DND-41 (cell line): ENCODE results near the gene PPP2R2D.

Experiments
- ATAC-seq: fragments of 200-7000 bp; cut with Tn5 transposase; 3 replicates; pipeline ENCODE4 v1.9.1; 2021; ENCODE audit warnings: low read depth; ENCODE audit not compliant: insufficient read depth
- DNase-seq: peaks from one replicate; pipeline ENCODE4 v3.0.0-alpha.2; 2020
- H2AFZ ChIP-seq: 2 replicates; pipeline ENCODE4 v1.6.0; 2012; ENCODE audit warnings: low read depth, low read length
- H3K27ac ChIP-seq: 2 replicates; pipeline ENCODE4 v1.5.1; 2012; ENCODE audit warnings: low read length, inconsistent platforms
- H3K27me3 ChIP-seq: fragments of 200-600 bp; sonication (generic); 2 replicates; pipeline ENCODE4 v1.6.0; 2012; ENCODE audit warnings: low read length, mild to moderate bottlenecking, inconsistent platforms; ENCODE audit not compliant: insufficient read depth, poor library complexity
- H3K36me3 ChIP-seq: 2 replicates; pipeline ENCODE4 v1.5.1; 2012; ENCODE audit warnings: low read length, inconsistent platforms; ENCODE audit not compliant: insufficient read depth
- H3K4me1 ChIP-seq: 2 replicates; pipeline ENCODE4 v1.5.1; 2012; ENCODE audit warnings: mild to moderate bottlenecking, low read length; ENCODE audit not compliant: insufficient read depth
- H3K4me2 ChIP-seq: 2 replicates; pipeline ENCODE4 v1.6.0; 2012; ENCODE audit warnings: mild to moderate bottlenecking, moderate library complexity, low read length, inconsistent platforms; ENCODE audit not compliant: insufficient read depth
- H3K4me3 ChIP-seq, 2 experiments: fragments of 200-600 bp in 1 of 2; shearing (Covaris generic) in 1 of 2; 2 replicates each; pipeline ENCODE4 v1.5.1; 2012 to 2016; ENCODE audit warnings: inconsistent platforms in 2 of 2, low read length in 2 of 2, mild to moderate bottlenecking in 2 of 2, low read depth in 1 of 2, moderate library complexity in 1 of 2
- H3K79me2 ChIP-seq: 2 replicates; pipeline ENCODE4 v1.6.0; 2012; ENCODE audit warnings: low read length, inconsistent platforms; ENCODE audit not compliant: insufficient read depth
- H3K9ac ChIP-seq: 2 replicates; pipeline ENCODE4 v1.6.0; 2012; ENCODE audit warnings: low read depth, mild to moderate bottlenecking, inconsistent platforms, low read length, moderate library complexity
- H3K9me3 ChIP-seq: 2 replicates; pipeline ENCODE4 v1.5.1; 2012; ENCODE audit warnings: low read length, moderate library complexity, mild to moderate bottlenecking, inconsistent platforms; ENCODE audit not compliant: insufficient read depth, severe bottlenecking
- H4K20me1 ChIP-seq: 2 replicates; pipeline ENCODE4 v1.6.0; 2012; ENCODE audit warnings: low read length; ENCODE audit not compliant: insufficient read depth
- CTCF ChIP-seq: IDR thresholded peaks from 2 replicates; pipeline ENCODE4 v1.5.1; 2012; ENCODE audit warnings: borderline replicate concordance, low read length, moderate library complexity, mild to moderate bottlenecking; ENCODE audit not compliant: poor library complexity, severe bottlenecking; ENCODE audit errors: extremely low read depth
- EZH2 ChIP-seq: IDR thresholded peaks from 3 replicates; pipeline ENCODE4 v1.6.1; 2012; ENCODE audit warnings: borderline replicate concordance, low read depth, mild to moderate bottlenecking, moderate library complexity, low read length, inconsistent platforms; ENCODE audit not compliant: severe bottlenecking

The PPP2R2D gene

GRCh38 chr10:131880016-131880590 is 20.7 kb upstream of the PPP2R2D start:
- Histone ChIP-seq H3K4me3 (no peak overlapping the region), H3K79me2 (no peaks in the 10 kb centered on the region), H3K4me1 (no peaks in the 10 kb centered on the region), H3K27me3 (peaks cover 2% of the 10 kb centered on the region), H3K4me2 (no peak overlapping the region), H4K20me1 (no peaks in the 10 kb centered on the region), H3K36me3 (no peaks in the 10 kb centered on the region), H2AFZ (no peak overlapping the region), H3K27ac (no peak overlapping the region), H3K9me3 (peaks cover 10% of the 10 kb centered on the region), H3K9ac (no peak overlapping the region)
- ATAC-seq (no peak), DNase-seq (no peak)
- TF ChIP-seq CTCF (no peak), EZH2 (no peak)

DNA sequence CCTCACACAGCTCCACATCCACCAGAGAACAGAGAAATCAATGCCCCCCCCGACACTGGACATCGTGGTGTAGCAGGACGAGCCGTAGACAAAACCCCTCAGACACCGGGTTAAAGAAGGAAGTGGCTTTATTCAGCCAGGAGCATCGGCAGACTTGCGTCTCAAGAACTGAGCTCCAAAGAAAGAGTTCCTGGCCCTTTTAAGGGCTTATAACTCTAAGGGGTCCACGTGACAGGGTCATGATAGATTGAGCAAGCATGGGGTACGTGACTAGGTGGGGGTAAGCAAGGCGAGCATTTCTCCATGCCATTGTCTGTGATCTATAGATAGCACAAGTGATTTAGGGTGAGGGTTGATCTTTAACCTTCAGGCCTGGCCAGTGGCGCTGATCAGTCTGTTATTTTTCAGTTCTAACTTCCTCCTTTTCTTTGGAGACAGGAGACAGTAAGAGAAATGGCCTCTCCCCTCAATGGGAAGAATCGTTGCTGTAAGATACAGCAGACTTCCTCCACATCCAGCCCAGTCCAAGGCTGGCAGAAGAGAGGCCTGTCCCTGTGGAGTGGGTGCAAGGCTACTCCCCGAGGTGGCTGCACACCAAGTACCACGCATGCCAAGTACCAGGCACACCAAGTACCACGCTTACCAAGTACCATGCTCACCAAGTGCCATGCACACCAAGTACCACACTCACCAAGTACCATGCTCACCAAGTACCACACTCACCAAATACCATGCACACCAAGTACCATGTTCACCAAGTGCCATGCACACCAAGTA is 19.5 kb upstream of the PPP2R2D start:
- H4K20me1 ChIP-seq: no peaks in the 10 kb centered on the region
- peaks cover 2% of the 10 kb centered on the region for H3K27me3 ChIP-seq

DNA sequence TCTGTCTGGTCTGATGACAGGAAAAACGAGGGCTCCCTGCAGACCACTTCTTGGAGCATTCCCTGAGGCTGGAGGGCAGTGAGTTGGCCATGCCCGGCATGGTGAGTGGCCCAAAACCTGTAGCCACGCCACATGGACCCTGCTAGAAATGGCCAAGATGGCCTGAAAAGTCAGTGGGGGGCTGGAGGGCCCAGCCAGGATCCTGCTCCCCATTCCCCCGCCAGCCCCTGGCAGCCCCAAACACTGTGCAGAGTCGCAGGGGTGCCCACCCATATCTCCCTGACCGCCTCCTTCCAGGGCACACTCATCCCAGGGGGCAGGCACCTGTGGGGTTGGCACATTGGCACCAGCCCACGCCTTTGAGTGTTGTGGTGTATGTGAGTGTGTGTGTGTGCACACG is 18.7 kb upstream of the PPP2R2D start:
- Histone ChIP-seq H3K9me3 (peaks cover 10% of the 10 kb centered on the region), H3K4me2 (no peak overlapping the region), H3K27me3 (peaks cover 2% of the 10 kb centered on the region), H3K79me2 (no peaks in the 10 kb centered on the region), H3K4me3 (no peak overlapping the region), H3K9ac (no peak overlapping the region), H3K27ac (no peak overlapping the region), H2AFZ (no peak overlapping the region), H4K20me1 (no peaks in the 10 kb centered on the region), H3K36me3 (no peaks in the 10 kb centered on the region), H3K4me1 (no peaks in the 10 kb centered on the region)
- TF ChIP-seq CTCF: no peak
- TF ChIP-seq EZH2: no peak
- DNase-seq (no peak), ATAC-seq (no peak)

More for the DNA sequence above, 19.5 kb upstream of the PPP2R2D start:
- no peak overlapping the region for H3K4me3 ChIP-seq
- no peaks in the 10 kb centered on the region for H3K4me1 ChIP-seq
- H3K27ac ChIP-seq: no peak overlapping the region
- no peaks in the 10 kb centered on the region for H3K36me3 ChIP-seq
- ATAC-seq (no peak), DNase-seq (no peak)
- no peak overlapping the region for H3K4me2 ChIP-seq
- H2AFZ ChIP-seq: no peak overlapping the region
- H3K79me2 ChIP-seq: no peaks in the 10 kb centered on the region
- H3K9ac ChIP-seq: no peak overlapping the region
- TF ChIP-seq EZH2 (no peak), CTCF (no peak)
- peaks cover 10% of the 10 kb centered on the region for H3K9me3 ChIP-seq
